HepG2 (cell line): ENCODE results near the gene PPOX.

Source experiments
- ARHGAP35 ChIP-seq: sonication (generic); formaldehyde crosslinking; IDR thresholded peaks from 2 replicates; pipeline ENCODE4 v1.9.0; 2022; ENCODE audit warnings: mild to moderate bottlenecking, inconsistent platforms, moderate library complexity, missing genetic modification reagents, borderline replicate concordance
- HES4 ChIP-seq: sonication (generic); formaldehyde crosslinking; IDR thresholded peaks from 2 replicates; pipeline ENCODE4 v1.9.0; 2021; ENCODE audit warnings: mild to moderate bottlenecking, missing genetic modification reagents, borderline replicate concordance
- NFE2L2 ChIP-seq: fragments of 150-350 bp; IDR thresholded peaks from 2 replicates; pipeline ENCODE4 v1.6.1; 2014; ENCODE audit warnings: low read length
- POLR2AphosphoS5 ChIP-seq: IDR thresholded peaks from 2 replicates; pipeline ENCODE4 v1.6.1; 2012; ENCODE audit warnings: low read depth, low read length
- RELA ChIP-seq: sonication (generic); formaldehyde crosslinking; IDR thresholded peaks from 2 replicates; pipeline ENCODE4 v1.4.0; 2020; ENCODE audit warnings: missing genetic modification reagents
- SMC3 ChIP-seq: IDR thresholded peaks from 2 replicates; pipeline ENCODE4 v1.6.1; 2011; ENCODE audit warnings: low read length, improper control_type of control experiment
- TEAD2 ChIP-seq: sonication (generic); formaldehyde crosslinking; IDR thresholded peaks from 2 replicates; pipeline ENCODE4 v1.9.0; 2021; ENCODE audit warnings: missing genetic modification reagents
- ZNF530 ChIP-seq: sonication (generic); formaldehyde crosslinking; IDR thresholded peaks from 2 replicates; pipeline ENCODE4 v1.5.0; 2020; ENCODE audit warnings: low read depth, mild to moderate bottlenecking, missing genetic modification reagents
- ZNF776 ChIP-seq: sonication (generic); formaldehyde crosslinking; IDR thresholded peaks from 2 replicates; pipeline ENCODE4 v1.4.0; 2020; ENCODE audit warnings: mild to moderate bottlenecking, missing genetic modification reagents
- TF ChIP-seq, protein P1 (sequence below): sonication (generic); formaldehyde crosslinking; IDR thresholded peaks from 2 replicates; pipeline ENCODE4 v1.9.0; 2021; ENCODE audit warnings: missing genetic modification reagents, mild to moderate bottlenecking, borderline replicate concordance
- TF ChIP-seq, protein P2 (sequence below): sonication (generic); formaldehyde crosslinking; IDR thresholded peaks from 2 replicates; pipeline ENCODE4 v1.4.0; 2020; ENCODE audit warnings: low read depth, mild to moderate bottlenecking, missing genetic modification reagents
- TF ChIP-seq, protein P3 (sequence below): sonication (generic); formaldehyde crosslinking; IDR thresholded peaks from 2 replicates; pipeline ENCODE4 v1.5.1; 2020; ENCODE audit warnings: missing genetic modification reagents, mild to moderate bottlenecking, borderline replicate concordance
- TF ChIP-seq, protein P4 (sequence below): sonication (generic); formaldehyde crosslinking; IDR thresholded peaks from 2 replicates; pipeline ENCODE4 v1.4.0; 2020; ENCODE audit warnings: missing genetic modification reagents
- TF ChIP-seq, protein P5 (sequence below): sonication (generic); formaldehyde crosslinking; IDR thresholded peaks from 2 replicates; pipeline ENCODE4 v1.8.0; 2022; ENCODE audit warnings: mild to moderate bottlenecking, missing genetic modification reagents, borderline replicate concordance

DNA sequence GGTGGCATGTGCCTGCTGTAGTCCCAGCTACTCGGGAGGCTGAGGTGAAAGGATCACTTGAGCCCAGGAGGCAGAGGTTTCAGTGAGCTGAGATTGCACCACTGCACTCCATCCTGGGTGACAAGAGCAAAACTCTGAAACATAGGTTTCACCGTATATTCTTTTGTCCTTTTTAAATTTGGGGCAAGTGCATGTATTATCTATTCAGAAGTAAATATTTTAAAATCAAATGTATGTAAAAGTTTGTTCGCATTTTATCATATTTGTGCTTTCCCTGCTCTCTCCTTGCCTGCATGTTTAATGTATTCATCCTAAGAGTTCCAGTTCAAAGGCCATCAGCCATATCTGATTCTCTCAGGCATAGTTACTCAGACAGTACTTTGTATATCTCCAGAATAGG is 20.4 kb upstream of the PPOX start:
- TF ChIP-seq POLR2AphosphoS5 (no peak), HES4 (no peak), ZNF530 (CRISPR knock-in tag) (no peak), ZNF776 (CRISPR knock-in tag) (no peak), RELA (CRISPR knock-in tag) (no peak), SMC3 (no peak), ARHGAP35 (no peak), NFE2L2 (no peak), TEAD2 (CRISPR knock-in tag) (no peak)
- TF ChIP-seq, protein P1, sequence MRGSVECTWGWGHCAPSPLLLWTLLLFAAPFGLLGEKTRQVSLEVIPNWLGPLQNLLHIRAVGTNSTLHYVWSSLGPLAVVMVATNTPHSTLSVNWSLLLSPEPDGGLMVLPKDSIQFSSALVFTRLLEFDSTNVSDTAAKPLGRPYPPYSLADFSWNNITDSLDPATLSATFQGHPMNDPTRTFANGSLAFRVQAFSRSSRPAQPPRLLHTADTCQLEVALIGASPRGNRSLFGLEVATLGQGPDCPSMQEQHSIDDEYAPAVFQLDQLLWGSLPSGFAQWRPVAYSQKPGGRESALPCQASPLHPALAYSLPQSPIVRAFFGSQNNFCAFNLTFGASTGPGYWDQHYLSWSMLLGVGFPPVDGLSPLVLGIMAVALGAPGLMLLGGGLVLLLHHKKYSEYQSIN (CRISPR knock-in tag): no peak
- TF ChIP-seq, protein P2, sequence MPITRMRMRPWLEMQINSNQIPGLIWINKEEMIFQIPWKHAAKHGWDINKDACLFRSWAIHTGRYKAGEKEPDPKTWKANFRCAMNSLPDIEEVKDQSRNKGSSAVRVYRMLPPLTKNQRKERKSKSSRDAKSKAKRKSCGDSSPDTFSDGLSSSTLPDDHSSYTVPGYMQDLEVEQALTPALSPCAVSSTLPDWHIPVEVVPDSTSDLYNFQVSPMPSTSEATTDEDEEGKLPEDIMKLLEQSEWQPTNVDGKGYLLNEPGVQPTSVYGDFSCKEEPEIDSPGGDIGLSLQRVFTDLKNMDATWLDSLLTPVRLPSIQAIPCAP: no peak
- TF ChIP-seq, protein P3, sequence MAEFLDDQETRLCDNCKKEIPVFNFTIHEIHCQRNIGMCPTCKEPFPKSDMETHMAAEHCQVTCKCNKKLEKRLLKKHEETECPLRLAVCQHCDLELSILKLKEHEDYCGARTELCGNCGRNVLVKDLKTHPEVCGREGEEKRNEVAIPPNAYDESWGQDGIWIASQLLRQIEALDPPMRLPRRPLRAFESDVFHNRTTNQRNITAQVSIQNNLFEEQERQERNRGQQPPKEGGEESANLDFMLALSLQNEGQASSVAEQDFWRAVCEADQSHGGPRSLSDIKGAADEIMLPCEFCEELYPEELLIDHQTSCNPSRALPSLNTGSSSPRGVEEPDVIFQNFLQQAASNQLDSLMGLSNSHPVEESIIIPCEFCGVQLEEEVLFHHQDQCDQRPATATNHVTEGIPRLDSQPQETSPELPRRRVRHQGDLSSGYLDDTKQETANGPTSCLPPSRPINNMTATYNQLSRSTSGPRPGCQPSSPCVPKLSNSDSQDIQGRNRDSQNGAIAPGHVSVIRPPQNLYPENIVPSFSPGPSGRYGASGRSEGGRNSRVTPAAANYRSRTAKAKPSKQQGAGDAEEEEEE (CRISPR knock-in tag): no peak
- TF ChIP-seq, protein P4, sequence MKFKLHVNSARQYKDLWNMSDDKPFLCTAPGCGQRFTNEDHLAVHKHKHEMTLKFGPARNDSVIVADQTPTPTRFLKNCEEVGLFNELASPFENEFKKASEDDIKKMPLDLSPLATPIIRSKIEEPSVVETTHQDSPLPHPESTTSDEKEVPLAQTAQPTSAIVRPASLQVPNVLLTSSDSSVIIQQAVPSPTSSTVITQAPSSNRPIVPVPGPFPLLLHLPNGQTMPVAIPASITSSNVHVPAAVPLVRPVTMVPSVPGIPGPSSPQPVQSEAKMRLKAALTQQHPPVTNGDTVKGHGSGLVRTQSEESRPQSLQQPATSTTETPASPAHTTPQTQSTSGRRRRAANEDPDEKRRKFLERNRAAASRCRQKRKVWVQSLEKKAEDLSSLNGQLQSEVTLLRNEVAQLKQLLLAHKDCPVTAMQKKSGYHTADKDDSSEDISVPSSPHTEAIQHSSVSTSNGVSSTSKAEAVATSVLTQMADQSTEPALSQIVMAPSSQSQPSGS: no peak
- TF ChIP-seq, protein P5, sequence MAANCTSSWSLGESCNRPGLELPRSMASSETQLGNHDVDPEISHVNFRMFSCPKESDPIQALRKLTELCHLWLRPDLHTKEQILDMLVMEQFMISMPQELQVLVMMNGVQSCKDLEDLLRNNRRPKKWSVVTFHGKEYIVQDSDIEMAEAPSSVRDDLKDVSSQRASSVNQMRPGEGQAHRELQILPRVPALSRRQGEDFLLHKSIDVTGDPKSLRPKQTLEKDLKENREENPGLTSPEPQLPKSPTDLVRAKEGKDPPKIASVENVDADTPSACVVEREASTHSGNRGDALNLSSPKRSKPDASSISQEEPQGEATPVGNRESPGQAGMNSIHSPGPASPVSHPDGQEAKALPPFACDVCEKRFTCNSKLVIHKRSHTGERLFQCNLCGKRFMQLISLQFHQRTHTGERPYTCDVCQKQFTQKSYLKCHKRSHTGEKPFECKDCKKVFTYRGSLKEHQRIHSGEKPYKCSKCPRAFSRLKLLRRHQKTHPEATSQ (CRISPR knock-in tag): no peak
